Stimulated activated CD4-positive, alpha-beta T cell treated with anti-CD3 and anti-CD28 coated beads, TNF-alpha, amount 100 ng/mL, for 4 hours (primary cell): Measurements from ENCODE around the gene ERF.
A peak's percentile ranks its signal among the peaks of the same experiment; 100 is the strongest.

ENCODE experiments used
- DNase-seq, 3 experiments: peaks; one replicate each; pipeline ENCODE4 v3.0.0-alpha.2; 2020; ENCODE audit warnings: low read depth in 3 of 3

The ERF gene

GRCh38 chr19:42254850-42255765 is at the start of gene ERF:
Gene ERF, minus strand, starts transcription at chr19:42255128. Its CDS starts 129 bp downstream, at chr19:42254999.
- peak; percentile 89 to 93 (median 92) for DNase-seq

GRCh38 chr19:42303876-42304275 is 48.9 kb upstream of the ERF start:
- no peak for DNase-seq

GRCh38 chr19:42303101-42303464 is 48.2 kb upstream of the ERF start:
- DNase-seq = no peak

- DNase-seq = no peak
Observed at GRCh38 chr19:42301646-42302203, 46.8 kb upstream of the ERF start, which contains the start of gene PRR19. Gene PRR19, plus strand, starts transcription at chr19:42302132. Its CDS starts 7,453 bp downstream, at chr19:42309585.

GRCh38 chr19:42297039-42297438 is 42.1 kb upstream of the ERF start:
- no peak for DNase-seq

- peak; percentile 79 to 87 (median 82) for DNase-seq
Observed at GRCh38 chr19:42295831-42296525, 41.0 kb upstream of the ERF start.

- DNase-seq = no peak
Observed at GRCh38 chr19:42295342-42295741, 40.4 kb upstream of the ERF start.

- no peak for DNase-seq
Observed at GRCh38 chr19:42294471-42295137, 39.7 kb upstream of the ERF start.

- no peak for DNase-seq
Observed at GRCh38 chr19:42293948-42294347, 39.0 kb upstream of the ERF start.

- DNase-seq = no peak
Observed at GRCh38 chr19:42293540-42293939, 38.6 kb upstream of the ERF start.

- no peak for DNase-seq
Observed at GRCh38 chr19:42292963-42293362, 38.0 kb upstream of the ERF start.

- DNase-seq = no peak
Observed at GRCh38 chr19:42292042-42292960, 37.4 kb upstream of the ERF start.

GRCh38 chr19:42291435-42291810 is 36.5 kb upstream of the ERF start:
- no peak for DNase-seq

- peak in 2 of 3 experiments; percentile 35 to 47 for DNase-seq
Observed at GRCh38 chr19:42290523-42291434, 35.9 kb upstream of the ERF start.

GRCh38 chr19:42290136-42290522 is 35.2 kb upstream of the ERF start:
- no peak for DNase-seq

GRCh38 chr19:42289556-42290041 is 34.7 kb upstream of the ERF start:
- no peak for DNase-seq

- no peak for DNase-seq
Observed at GRCh38 chr19:42288881-42289555, 34.1 kb upstream of the ERF start.

- no peak for DNase-seq
Observed at GRCh38 chr19:42288387-42288786, 33.5 kb upstream of the ERF start.

GRCh38 chr19:42287827-42288107 is 32.8 kb upstream of the ERF start:
- DNase-seq = no peak
